Measurements from ENCODE around the gene GPR137B. TPM values are rescaled to one million over a fixed set of nuclear protein-coding genes. Genes with fewer than 3 reads are reported as not detected.

GPR137B gene
- total and polyA plus RNA-seq, 9 of the 15 experiments (the other 6 are each of a cell fraction or from before 2014, with no cell fraction given): 0.04 to 1.0 (median 0.62) TPM

DNA sequence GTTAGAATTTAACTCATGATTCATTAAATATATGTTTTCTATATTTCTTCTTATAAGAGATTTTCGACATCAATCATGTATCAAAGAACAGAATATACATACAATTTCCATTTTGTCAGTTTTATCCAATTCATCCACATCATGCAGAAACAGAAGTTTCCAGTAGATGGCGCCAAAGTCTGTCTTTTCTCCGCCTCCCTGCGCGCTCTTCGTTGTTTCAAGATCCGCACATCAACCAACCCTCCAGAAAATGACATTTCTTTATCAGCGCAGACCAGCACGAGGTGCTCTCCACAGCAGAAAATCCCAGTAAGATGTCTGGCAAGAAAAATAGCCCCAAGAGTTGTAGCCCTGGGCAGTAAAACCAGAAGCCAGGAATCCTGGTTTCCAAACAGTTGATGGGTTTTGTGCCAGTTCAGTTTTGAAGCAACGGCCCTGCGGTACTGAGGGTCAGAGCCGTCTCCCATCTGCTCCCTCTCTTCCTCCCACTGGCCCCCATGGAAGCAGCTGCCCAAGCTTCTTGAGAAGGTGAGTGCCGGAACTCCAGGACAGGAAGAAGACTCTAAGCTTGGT lies 38.6 kb upstream of the GPR137B start (continued):
- TF ChIP-seq PHF8 (IDR thresholded peaks at IDR 0.05; ENCODE audit: borderline replicate concordance, low read length) (no peak), CBX2 (IDR thresholded peaks at IDR 0.05; ENCODE audit: insufficient read depth, low read length, poor library complexity, severe bottlenecking) (no peak), HDAC2 (IDR thresholded peaks at IDR 0.05) (no peak), ZNF668 (CRISPR knock-in tag; IDR thresholded peaks at IDR 0.05) (no peak), YBX1 (IDR thresholded peaks at IDR 0.05) (no peak), TGIF2 (CRISPR knock-in tag; IDR thresholded peaks at IDR 0.05) (no peak), ELF2 (CRISPR knock-in tag; IDR thresholded peaks at IDR 0.05) (no peak), LCOR (CRISPR knock-in tag; IDR thresholded peaks at IDR 0.05) (no peak), TAL1 (IDR thresholded peaks at IDR 0.05) (0 out of 2 replicates have a peak, but pooled peaks have one; percentile 5), REST (IDR thresholded peaks at IDR 0.05; ENCODE audit: borderline replicate concordance) (peak; percentile 78), REST (CRISPR knock-in tag; IDR thresholded peaks at IDR 0.05; ENCODE audit: low read depth) (no peak), KDM2B (CRISPR knock-in tag; IDR thresholded peaks at IDR 0.05) (peak; percentile 73; the same call in 1 of the 2 replicates), CEBPB (tag; IDR thresholded peaks at IDR 0.05) (no peak), PRMT5 (CRISPR knock-in tag; IDR thresholded peaks at IDR 0.05) (no peak), ZC3H4 (CRISPR knock-in tag; IDR thresholded peaks at IDR 0.05; ENCODE audit: borderline replicate concordance) (no peak), ZNF12 (CRISPR knock-in tag; IDR thresholded peaks at IDR 0.05) (no peak), SREBF1 (IDR thresholded peaks at IDR 0.05; ENCODE audit: borderline replicate concordance, low read depth, low read length) (no peak), NFE2 (IDR thresholded peaks at IDR 0.05; ENCODE audit: low read depth) (0 out of 2 replicates have a peak, but pooled peaks have one; percentile 16), TARDBP (IDR thresholded peaks at IDR 0.05) (no peak)
- TF ChIP-seq, protein P1, sequence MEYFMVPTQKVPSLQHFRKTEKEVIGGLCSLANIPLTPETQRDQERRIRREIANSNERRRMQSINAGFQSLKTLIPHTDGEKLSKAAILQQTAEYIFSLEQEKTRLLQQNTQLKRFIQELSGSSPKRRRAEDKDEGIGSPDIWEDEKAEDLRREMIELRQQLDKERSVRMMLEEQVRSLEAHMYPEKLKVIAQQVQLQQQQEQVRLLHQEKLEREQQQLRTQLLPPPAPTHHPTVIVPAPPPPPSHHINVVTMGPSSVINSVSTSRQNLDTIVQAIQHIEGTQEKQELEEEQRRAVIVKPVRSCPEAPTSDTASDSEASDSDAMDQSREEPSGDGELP (CRISPR knock-in tag; IDR thresholded peaks at IDR 0.05; ENCODE audit: borderline replicate concordance): no peak
- TF ChIP-seq, protein P2, sequence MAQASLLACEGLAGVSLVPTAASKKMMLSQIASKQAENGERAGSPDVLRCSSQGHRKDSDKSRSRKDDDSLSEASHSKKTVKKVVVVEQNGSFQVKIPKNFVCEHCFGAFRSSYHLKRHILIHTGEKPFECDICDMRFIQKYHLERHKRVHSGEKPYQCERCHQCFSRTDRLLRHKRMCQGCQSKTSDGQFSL (CRISPR knock-in tag; IDR thresholded peaks at IDR 0.05): no peak
- TF ChIP-seq, protein P2 (tag; IDR thresholded peaks at IDR 0.05): no peak

Data from K562 (cell line).